Stomach (tissue), 9 donors: ENCODE data around the gene KLHL1. TPM values are rescaled to one million over a fixed set of nuclear protein-coding genes. Genes with fewer than 3 reads are reported as not detected.

Experiments
- DNase-seq, 2 donors: peaks; one replicate each; pipeline versions ENCODE4 v3.0.0 to v3.0.0-alpha.2; 2013 to 2019
- H3K27ac ChIP-seq, 5 donors: fragments of 200-600 bp in 4 of 5; sonication (generic) in 4 of 5; one replicate each; pipeline ENCODE4 v1.5.1; 2013 to 2019; ENCODE audit warnings: mild to moderate bottlenecking in 1 of 5, moderate library complexity in 1 of 5
- H3K27me3 ChIP-seq, 3 donors: fragments of 200-600 bp; sonication (generic); one replicate each; pipeline ENCODE4 v1.5.1; 2017 to 2019; ENCODE audit warnings: mixed run types in 1 of 3
- H3K36me3 ChIP-seq, 4 donors: fragments of 200-600 bp; sonication (generic); 1 replicate in 3 of 4; 2 replicates in 1 of 4; pipeline ENCODE4 v1.5.1; 2016 to 2019
- H3K4me1 ChIP-seq, 4 donors: fragments of 200-600 bp; sonication (generic); one replicate each; pipeline ENCODE4 v1.5.1; 2016 to 2019
- H3K4me3 ChIP-seq, 4 donors: fragments of 200-600 bp; sonication (generic) in 3 of 4; one replicate each; pipeline ENCODE4 v1.5.1; 2016 to 2019; ENCODE audit warnings: mild to moderate bottlenecking in 1 of 4
- H3K9me3 ChIP-seq, 4 donors: fragments of 200-600 bp; sonication (generic); one replicate each; pipeline ENCODE4 v1.5.1; 2016 to 2019
- CTCF ChIP-seq, 7 experiments: fragments of 450-650 bp in 4 of 7; fragments of 200-600 bp in 3 of 7; sonication (generic) in 3 of 7; IDR thresholded peaks; one replicate each; pipeline ENCODE4 v1.5.1; 2016 to 2019; ENCODE audit warnings: antibody characterized with exemption in 7 of 7, control low read depth in 2 of 7, mild to moderate bottlenecking in 1 of 7
- EP300 ChIP-seq: sonication (generic); formaldehyde crosslinking; IDR thresholded peaks from one replicate; pipeline ENCODE4 v1.6.1; 2017; ENCODE audit warnings: antibody characterized with exemption
- POLR2A ChIP-seq, 4 donors: fragments of 450-650 bp; IDR thresholded peaks; one replicate each; pipeline ENCODE4 v1.6.1; 2016; ENCODE audit warnings: antibody characterized with exemption in 4 of 4, control low read depth in 2 of 4, mild to moderate bottlenecking in 1 of 4, moderate library complexity in 1 of 4
- POLR2AphosphoS5 ChIP-seq, 3 donors: sonication (generic); formaldehyde crosslinking; IDR thresholded peaks; one replicate each; pipeline ENCODE4 v1.6.1; 2016; ENCODE audit warnings: antibody characterized with exemption in 3 of 3
- whole genome bisulfite sequencing, 5 donors: extraction: QIAGEN DNeasy Blood & Tissue Kit in 3 of 5; methylation state at CpG; one replicate each; pipeline versions ENCODE4 v1.1.5 to v1.1.7; 2013 to 2018; 5-methylcytosine and 5-hydroxymethylcytosine counted together
- intact Hi-C: fragments of 100-400 bp; cut with DNase I; formaldehyde crosslinking; loops from one replicate; pipeline ENCODE4 v1.15.1; 2023; ENCODE audit warnings: low total_unique reads
- polyA plus RNA-seq, 3 donors: library from polyadenylated mRNA; stranded (reverse); fragments of 200-250 nt; gene quantifications; one replicate each; pipeline ENCODE4 v1.2.3, GENCODE V29; 2013
- total RNA-seq, 5 donors: library from RNA; depleted of rRNA; stranded (reverse); fragments of >200 nt; gene quantifications; one replicate each; pipeline versions ENCODE4 v1.1.0 to v1.2.3, GENCODE V29; 2014 to 2016
- donor health status: healthy with polysubstance abuse.
- donor health status: Bipolar disorder and iron deficiency.
- donor health status: healthy.

Gene KLHL1
- total and polyA plus RNA-seq, 8 donors = 0.14 to 0.45 (median 0.37) TPM; not detected in 5

GRCh38 chr13:69980799-69981198 is 127.5 kb downstream of the KLHL1 start:
- no peak overlapping the region for H3K4me3 ChIP-seq
- H3K9me3 ChIP-seq = no peaks in the 10 kb centered on the region
- DNase-seq = no peak
- intact Hi-C loops = no loop called here
- H3K36me3 ChIP-seq = no peaks in the 10 kb centered on the region
- H3K27me3 ChIP-seq = no peaks in the 10 kb centered on the region
- no peak for TF ChIP-seq EP300
- TF ChIP-seq POLR2A (IDR thresholded peaks at IDR 0.05) = no peak
- TF ChIP-seq POLR2AphosphoS5 (IDR thresholded peaks at IDR 0.05) = no peak
- TF ChIP-seq CTCF (IDR thresholded peaks at IDR 0.05) = no peak
- no peaks in the 10 kb centered on the region for H3K4me1 ChIP-seq
- no peak overlapping the region for H3K27ac ChIP-seq

GRCh38 chr13:69975496-69975895 is 132.8 kb downstream of the KLHL1 start:
- Histone ChIP-seq H3K4me3 (no peak overlapping the region), H3K27ac (no peak overlapping the region), H3K36me3 (no peaks in the 10 kb centered on the region), H3K4me1 (no peaks in the 10 kb centered on the region), H3K27me3 (no peaks in the 10 kb centered on the region), H3K9me3 (no peaks in the 10 kb centered on the region)
- WGBS, 5 donors = 74 to 98% (median 87%) methylated on average over 2 of the region's 2 CpGs
- DNase-seq = no peak
- intact Hi-C loops = no loop called here
- no peak for TF ChIP-seq EP300

GRCh38 chr13:69970520-69970919 is 137.7 kb downstream of the KLHL1 start:
- Histone ChIP-seq H3K9me3 (peaks cover 0 to 6% (median 0%) of the 10 kb centered on the region in 4 donors), H3K27me3 (no peaks in the 10 kb centered on the region), H3K4me3 (no peak overlapping the region), H3K27ac (no peak overlapping the region), H3K4me1 (no peaks in the 10 kb centered on the region), H3K36me3 (no peaks in the 10 kb centered on the region)
- DNase-seq = no peak
- TF ChIP-seq CTCF (IDR thresholded peaks at IDR 0.05) = no peak
- no peak for TF ChIP-seq EP300
- 36 to 43% (median 40%) methylated on average over 2 of the region's 2 CpGs for WGBS, 5 donors
- intact Hi-C loops = no loop called here

GRCh38 chr13:69959046-69959445 is 149.2 kb downstream of the KLHL1 start:
- DNase-seq = no peak
- no peak overlapping the region for H3K4me3 ChIP-seq
- TF ChIP-seq POLR2AphosphoS5 (IDR thresholded peaks at IDR 0.05) (no peak), EP300 (no peak), POLR2A (IDR thresholded peaks at IDR 0.05) (no peak), CTCF (IDR thresholded peaks at IDR 0.05) (no peak)
- 41 to 54% (median 42%) methylated on average over 2 of the region's 2 CpGs for WGBS, 5 donors
- H3K27ac ChIP-seq = no peak overlapping the region
- intact Hi-C loops = no loop called here
- no peaks in the 10 kb centered on the region for H3K36me3 ChIP-seq
- peaks cover 0 to 3% (median 0%) of the 10 kb centered on the region in 4 donors for H3K4me1 ChIP-seq
- no peaks in the 10 kb centered on the region for H3K27me3 ChIP-seq
- no peaks in the 10 kb centered on the region for H3K9me3 ChIP-seq

GRCh38 chr13:69956839-69957238 is 151.4 kb downstream of the KLHL1 start:
- no peak overlapping the region for H3K27ac ChIP-seq
- no peak overlapping the region for H3K4me3 ChIP-seq
- H3K4me1 ChIP-seq = peaks cover 0 to 3% (median 0%) of the 10 kb centered on the region in 4 donors
- DNase-seq = no peak
- H3K9me3 ChIP-seq = no peaks in the 10 kb centered on the region
- H3K36me3 ChIP-seq = no peaks in the 10 kb centered on the region
- WGBS, 5 donors = 80 to 89% (median 86%) methylated on average over 5 of the region's 5 CpGs
- no peaks in the 10 kb centered on the region for H3K27me3 ChIP-seq
- TF ChIP-seq CTCF (IDR thresholded peaks at IDR 0.05) (no peak), EP300 (no peak), POLR2AphosphoS5 (IDR thresholded peaks at IDR 0.05) (no peak)
- intact Hi-C loops = no loop called here
